Cerebellar cortex (tissue), 1 donor: ENCODE results near the gene NRM.
"Not testable (repeated sequence)": the region's sequence is repeated elsewhere in the genome, so short reads cannot be mapped to it uniquely, and the experiment has no call there.

Experiments used
- DNase-seq: peaks from one replicate; pipeline ENCODE4 v3.0.0-alpha.2; 2015; ENCODE audit warnings: low spot score

The NRM gene

DNA sequence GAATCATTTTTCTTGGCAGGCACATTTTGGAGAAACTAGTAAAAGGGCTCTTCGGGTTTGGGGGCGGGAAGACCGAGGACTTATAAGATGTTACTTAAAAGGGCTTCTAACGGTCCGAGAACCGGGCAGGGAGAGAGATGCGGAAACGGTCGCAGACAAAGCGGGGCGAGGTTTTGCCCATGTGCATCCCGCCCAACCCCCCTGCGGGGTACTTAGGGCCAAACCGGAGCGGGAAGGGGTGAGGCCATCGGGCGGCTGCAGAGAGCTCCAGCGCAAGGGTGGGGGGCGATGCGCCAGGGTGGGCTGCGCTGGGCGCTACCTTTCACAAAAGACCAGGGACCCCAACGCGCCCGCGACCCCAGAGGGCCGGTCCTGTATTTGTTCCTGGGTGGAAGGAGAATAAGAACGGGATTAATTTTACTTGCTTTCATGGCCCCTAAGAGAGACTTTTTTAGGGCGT, 30.0 kb upstream of the NRM start:
- DNase-seq, result peak; percentile 48

DNA sequence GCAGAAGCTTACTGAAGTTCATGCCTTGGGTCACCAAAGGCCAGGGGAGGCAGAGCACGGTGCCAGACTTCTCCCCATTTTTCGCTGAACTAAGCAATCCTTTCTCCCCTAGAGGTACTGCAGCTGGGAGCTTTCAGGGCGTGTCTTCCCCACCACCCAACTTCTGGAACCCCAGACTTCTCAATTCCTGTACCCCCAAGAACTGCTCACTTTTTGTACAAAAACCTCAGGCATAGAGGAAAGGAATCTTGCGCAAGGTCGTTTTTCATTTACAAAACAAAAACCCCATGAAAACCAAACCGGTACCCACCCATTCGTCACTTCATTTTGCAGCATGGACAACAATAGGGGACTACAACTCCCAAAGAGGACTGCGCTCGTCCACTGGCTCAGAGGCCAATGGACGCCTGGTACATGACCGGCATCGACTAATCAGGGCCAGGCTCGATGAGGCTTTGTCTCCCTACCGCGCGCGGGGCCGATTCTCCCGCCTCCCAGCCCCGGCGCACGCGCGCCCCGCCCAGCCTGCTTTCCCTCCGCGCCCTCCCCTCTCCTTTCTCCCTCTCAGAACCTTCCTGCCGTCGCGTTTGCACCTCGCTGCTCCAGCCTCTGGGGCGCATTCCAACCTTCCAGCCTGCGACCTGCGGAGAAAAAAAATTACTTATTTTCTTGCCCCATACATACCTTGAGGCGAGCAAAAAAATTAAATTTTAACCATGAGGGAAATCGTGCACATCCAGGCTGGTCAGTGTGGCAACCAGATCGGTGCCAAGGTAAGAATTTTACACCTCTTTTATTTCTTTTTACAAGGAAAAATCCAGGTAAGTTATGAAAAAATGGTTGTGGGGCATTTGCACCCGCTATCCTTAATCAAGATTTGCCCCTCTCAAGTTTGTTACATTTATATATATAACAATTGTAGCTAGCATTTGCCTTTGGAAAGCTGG, 29.3 kb upstream of the NRM start, which contains the start of gene TUBB:
Gene TUBB, plus strand, starts transcription at position 562 of the 947 bp plus-strand sequence. Its CDS starts 155 bp downstream, at position 717.
- peak; percentile 99 for DNase-seq

DNA sequence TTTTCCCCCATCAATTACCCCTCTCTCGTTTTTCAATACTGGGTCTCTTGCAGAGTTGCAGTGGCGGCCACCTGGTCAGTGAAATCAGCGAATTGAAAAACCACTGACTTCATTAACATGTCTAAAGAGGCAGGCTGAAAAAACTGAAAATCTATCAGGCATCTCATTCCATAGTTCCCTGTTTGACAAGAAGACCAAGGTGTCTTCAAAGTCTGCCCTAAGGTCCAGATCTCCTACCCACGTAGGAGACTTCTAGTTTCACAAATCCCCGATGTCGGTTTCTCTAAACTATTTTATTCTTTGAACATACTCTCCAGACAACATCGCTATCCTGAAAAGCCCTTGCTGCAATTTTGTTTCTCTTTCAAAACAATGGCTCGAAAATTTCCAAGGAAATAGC, 28.6 kb upstream of the NRM start:
- DNase-seq, result no peak

DNA sequence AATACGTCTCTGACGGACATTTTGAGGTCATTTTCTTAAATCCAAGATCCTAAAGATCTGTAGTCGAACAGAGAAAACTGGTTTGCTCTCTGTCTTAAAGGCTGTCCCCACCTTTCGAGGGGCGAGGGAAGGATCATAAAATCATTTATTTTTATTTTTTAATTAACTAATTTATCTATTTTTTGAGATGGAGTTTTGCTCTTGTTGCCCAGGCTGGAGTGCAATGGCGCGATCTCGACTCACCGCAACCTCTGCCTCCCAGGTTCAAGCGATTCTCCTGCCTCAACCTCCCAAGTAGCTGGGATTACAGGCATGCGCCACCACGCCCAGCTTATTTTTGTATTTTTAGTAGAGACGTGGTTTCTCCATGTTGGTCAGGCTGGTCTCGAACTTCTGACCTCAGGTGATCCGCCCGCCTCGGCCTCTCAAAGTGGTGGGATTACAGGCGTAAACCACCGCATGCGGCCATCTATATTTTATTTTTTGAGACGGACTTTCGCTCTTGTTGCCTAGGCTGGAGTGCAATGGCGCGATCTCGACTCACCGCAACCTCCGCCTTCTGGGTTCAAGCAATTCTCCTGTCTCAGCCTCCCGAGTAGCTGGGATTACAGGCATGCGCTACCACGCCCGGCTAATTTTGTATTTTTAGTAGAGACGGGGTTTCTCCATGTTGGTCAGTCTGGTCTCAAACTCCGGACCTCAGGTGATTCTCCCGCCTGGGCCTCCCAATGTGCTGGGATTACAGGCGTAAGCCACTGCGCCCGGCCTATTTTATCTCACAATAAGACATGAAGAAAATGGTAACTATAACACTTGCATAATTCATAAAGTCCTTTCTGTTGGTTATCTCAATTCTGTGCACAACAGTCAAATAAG, 27.3 kb upstream of the NRM start:
- not testable (repeated sequence) for DNase-seq

GRCh38 chr6:30717129-30717844, 26.5 kb upstream of the NRM start, which contains the start of gene MDC1:
Gene MDC1, minus strand, starts transcription at chr6:30717281. Its CDS starts 2,106 bp downstream, at chr6:30715175.
- DNase-seq, result peak; percentile 100

DNA sequence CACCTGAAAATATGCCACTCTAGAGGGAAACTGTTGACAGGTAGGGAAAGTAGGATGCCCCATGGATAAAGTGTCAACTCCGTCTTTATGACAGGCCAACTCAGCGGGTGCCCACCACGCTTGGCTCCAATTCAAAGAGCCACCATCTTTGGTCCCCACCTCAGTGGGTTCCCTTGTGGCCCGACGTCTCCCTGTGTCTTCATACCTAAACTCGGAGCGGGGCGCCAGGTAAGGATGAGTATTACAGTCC, 26.0 kb upstream of the NRM start:
- DNase-seq, result no peak

GRCh38 chr6:30714263-30714662, 23.5 kb upstream of the NRM start:
- no peak for DNase-seq

DNA sequence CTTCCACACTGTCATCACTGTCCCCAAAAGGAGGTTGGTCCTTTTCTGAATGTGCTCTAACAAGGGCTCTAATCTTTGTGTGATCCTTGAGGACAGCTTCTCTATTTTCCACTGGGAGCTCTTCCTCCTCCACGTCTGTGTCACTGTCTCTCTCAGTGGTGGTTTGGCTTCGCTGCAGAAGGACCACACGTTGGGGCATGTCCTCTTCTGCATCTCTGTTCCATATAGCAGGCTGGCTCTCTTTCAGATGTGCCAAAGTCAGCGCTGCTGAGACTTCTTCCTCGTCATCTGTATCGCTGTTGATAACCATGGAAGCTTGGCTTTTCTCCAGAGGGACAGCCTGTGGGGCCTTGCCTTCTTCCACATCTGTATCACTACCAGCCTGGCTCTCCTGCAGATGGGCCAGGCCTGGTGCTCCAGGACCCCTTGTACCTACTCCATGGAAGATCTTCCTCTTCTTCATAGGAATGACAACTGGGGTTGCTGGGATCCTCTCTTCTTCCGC, 21.7 kb upstream of the NRM start:
- no peak for DNase-seq

DNA sequence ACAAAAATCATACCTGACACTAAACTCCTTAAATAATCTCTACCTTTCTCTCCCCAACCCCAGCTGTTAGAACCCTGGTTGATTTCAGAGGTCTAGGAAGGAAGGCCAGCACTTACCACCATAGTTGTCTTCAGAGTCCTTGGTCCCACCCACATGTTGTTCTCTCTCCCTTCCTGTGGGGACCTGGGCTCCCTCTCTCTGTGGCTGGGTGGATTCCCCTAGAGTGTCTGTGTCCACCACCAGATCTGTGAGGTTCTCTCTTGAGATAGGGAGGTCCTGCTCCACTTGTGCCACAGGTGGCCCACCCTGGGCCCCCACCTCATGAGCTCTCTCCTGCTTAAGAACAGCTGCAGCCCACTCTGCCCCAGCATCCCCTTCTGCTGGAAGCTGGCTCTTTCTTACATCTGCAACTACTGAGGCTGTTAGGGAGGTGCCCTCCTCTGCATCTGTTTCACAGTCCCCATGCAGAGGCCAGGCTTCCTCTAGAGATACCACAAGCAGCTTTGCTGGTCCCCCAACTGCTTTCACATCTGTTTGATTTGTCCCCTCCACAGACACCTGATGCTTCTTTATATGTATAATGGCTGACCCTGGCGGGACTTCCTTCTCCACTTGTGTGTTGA, 21.1 kb upstream of the NRM start:
- no peak for DNase-seq

DNA sequence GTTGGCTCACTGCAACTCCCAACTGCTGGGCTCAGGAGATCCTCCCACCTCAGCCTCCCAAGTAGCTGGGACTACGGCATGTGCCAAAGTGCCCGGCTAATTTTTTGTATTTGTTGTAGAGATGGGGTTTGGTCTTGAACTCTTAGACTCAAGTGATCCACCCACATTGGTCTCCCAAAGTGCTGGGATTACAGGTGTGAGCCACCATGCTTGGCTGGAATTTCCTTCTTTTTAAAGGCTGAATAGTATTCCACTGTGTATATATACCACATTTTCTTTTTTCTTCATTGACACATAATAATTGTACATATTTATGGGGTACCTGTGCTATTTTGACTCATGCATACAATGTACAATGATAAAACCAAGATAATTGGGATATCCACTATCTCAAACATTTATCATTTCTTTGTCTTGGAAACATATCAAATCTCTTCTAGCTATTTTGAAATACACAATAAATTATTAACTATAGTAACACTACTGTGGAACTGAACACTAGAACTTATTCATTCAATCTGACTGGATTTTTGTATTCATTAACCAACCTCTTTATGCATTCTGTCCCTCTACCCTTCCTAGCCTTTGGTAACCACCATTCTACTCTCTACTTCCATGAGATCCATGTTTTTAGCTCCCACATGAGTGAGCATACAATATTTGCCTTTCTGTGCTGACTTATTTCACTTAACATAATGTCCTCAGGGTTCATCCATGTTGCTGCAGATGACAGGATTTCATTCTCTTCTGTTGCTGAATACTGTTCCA, 18.5 kb upstream of the NRM start:
- no peak for DNase-seq

GRCh38 chr6:30707281-30707850, 16.6 kb upstream of the NRM start:
- no peak for DNase-seq

- no peak for DNase-seq
Measured at GRCh38 chr6:30705620-30706019, 14.8 kb upstream of the NRM start.

GRCh38 chr6:30703821-30704220, 13.0 kb upstream of the NRM start:
- no peak for DNase-seq

GRCh38 chr6:30703011-30703410, 12.2 kb upstream of the NRM start:
- DNase-seq, result no peak

GRCh38 chr6:30700340-30700739, 9.6 kb upstream of the NRM start:
- no peak for DNase-seq

- no peak for DNase-seq
Measured at GRCh38 chr6:30696432-30696831, 5.6 kb upstream of the NRM start.

DNA sequence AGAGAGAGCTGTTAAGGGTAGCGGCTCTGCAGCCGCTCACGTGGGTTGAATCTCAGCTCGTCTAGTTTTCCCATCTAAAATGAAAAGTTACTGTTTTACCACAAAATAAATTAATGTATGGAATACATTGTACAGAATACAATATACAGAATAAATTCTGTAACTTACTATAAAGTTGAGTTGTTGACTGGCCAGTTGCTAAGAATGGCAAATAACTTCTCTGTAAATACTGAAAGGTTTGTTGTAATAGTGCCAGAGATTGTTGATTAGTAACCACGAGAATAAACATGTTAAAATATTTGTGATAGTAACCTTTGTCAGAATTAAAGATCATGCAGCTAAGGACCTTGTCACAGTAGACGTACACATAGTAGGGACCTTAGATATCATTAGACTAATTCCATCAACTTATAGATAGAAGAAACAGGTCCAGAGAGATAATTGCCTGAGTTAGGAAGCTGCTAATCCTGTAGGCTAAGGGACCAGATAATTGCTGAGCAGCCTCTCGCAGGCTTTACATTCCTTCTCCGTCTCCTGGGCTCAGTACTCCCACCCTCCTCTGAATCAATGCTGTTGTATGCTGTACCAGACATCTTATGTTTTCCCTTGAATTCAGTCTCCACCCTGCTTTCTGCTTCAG, 544 bp upstream of the NRM start:
- DNase-seq, result peak; percentile 45

DNA sequence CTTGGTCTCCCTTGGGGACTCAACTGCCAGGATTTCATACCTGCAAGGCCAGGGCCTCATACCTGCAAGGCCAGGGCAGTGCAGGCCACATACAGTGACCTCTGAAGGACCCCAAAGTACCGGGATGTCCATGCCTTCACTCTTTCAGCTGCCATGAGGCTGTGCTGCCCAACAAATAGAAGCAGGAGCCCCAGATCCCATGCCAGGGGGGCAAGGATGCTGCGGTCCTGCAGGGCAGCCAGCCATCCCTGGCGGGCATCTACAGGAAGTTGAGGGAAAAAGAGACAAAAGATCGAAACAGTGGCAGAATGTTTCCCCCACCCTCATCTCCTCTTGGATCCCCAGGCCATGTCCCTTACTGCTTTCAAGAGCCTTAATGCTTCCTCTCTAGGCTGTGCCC, 799 bp downstream of the NRM start:
- no peak for DNase-seq

GRCh38 chr6:30689022-30689865, 1.5 kb downstream of the NRM start:
- DNase-seq, result no peak
